ENCODE data around the gene APOC4.
"Not testable (repeated sequence)": the region's sequence is repeated elsewhere in the genome, so short reads cannot be mapped to it uniquely, and the experiment has no call there.

APOC4 gene

GRCh38 chr19:44960906-44961728, 19.1 kb downstream of the APOC4 start:
- DNase-seq: no peak

GRCh38 chr19:44961821-44962220, 19.8 kb downstream of the APOC4 start:
- DNase-seq: no peak

- no peak for DNase-seq
These were observed 26.1 kb downstream of the APOC4 start for GRCh38 chr19:44968118-44968517.

GRCh38 chr19:44968670-44969069, 26.6 kb downstream of the APOC4 start:
- no peak for DNase-seq

- no peak for DNase-seq
These were observed 27.4 kb downstream of the APOC4 start for GRCh38 chr19:44969437-44969836.

GRCh38 chr19:44971451-44971850, 29.4 kb downstream of the APOC4 start:
- DNase-seq: not testable (repeated sequence)

GRCh38 chr19:44972802-44973201, 30.8 kb downstream of the APOC4 start:
- no peak for DNase-seq

GRCh38 chr19:44973982-44974735, 32.1 kb downstream of the APOC4 start:
- no peak for DNase-seq

GRCh38 chr19:44974857-44975256, 32.8 kb downstream of the APOC4 start:
- DNase-seq: no peak

- no peak for DNase-seq
These were observed 33.4 kb downstream of the APOC4 start for GRCh38 chr19:44975444-44975843.

GRCh38 chr19:44984005-44984404, 42.0 kb downstream of the APOC4 start:
- DNase-seq: no peak

- DNase-seq: no peak
These were observed 43.4 kb downstream of the APOC4 start for GRCh38 chr19:44985445-44985844.

GRCh38 chr19:44986389-44986788, 44.4 kb downstream of the APOC4 start:
- DNase-seq: no peak

GRCh38 chr19:44987148-44987675, 45.2 kb downstream of the APOC4 start:
- no peak for DNase-seq

GRCh38 chr19:44988273-44988672, 46.2 kb downstream of the APOC4 start:
- no peak for DNase-seq

GRCh38 chr19:44988896-44989556, 47.0 kb downstream of the APOC4 start:
- DNase-seq: peak; percentile 12 to 75

GRCh38 chr19:44990459-44990858, 48.4 kb downstream of the APOC4 start:
- DNase-seq: no peak

GRCh38 chr19:44990966-44991365, 48.9 kb downstream of the APOC4 start:
- DNase-seq: no peak

GRCh38 chr19:44992336-44993163, 50.5 kb downstream of the APOC4 start:
- DNase-seq: no peak

- no peak for DNase-seq
These were observed 51.5 kb downstream of the APOC4 start for GRCh38 chr19:44993526-44993925.

- no peak for DNase-seq
These were observed 52.0 kb downstream of the APOC4 start for GRCh38 chr19:44993926-44994537.
